GM18868 (cell line): Measurements from ENCODE around the gene HS3ST5.
A peak's percentile ranks its signal among the peaks of the same experiment; 100 is the strongest.
"Not testable (repeated sequence)": the region's sequence is repeated elsewhere in the genome, so short reads cannot be mapped to it uniquely, and the experiment has no call there.

Experiments
- ATAC-seq: cut with Tn5 transposase; IDR thresholded peaks from one replicate; pipeline ENCODE4 v1.9.1; 2021; ENCODE audit warnings: mild to moderate bottlenecking, moderate library complexity; ENCODE audit not compliant: unreplicated experiment

HS3ST5 gene

DNA sequence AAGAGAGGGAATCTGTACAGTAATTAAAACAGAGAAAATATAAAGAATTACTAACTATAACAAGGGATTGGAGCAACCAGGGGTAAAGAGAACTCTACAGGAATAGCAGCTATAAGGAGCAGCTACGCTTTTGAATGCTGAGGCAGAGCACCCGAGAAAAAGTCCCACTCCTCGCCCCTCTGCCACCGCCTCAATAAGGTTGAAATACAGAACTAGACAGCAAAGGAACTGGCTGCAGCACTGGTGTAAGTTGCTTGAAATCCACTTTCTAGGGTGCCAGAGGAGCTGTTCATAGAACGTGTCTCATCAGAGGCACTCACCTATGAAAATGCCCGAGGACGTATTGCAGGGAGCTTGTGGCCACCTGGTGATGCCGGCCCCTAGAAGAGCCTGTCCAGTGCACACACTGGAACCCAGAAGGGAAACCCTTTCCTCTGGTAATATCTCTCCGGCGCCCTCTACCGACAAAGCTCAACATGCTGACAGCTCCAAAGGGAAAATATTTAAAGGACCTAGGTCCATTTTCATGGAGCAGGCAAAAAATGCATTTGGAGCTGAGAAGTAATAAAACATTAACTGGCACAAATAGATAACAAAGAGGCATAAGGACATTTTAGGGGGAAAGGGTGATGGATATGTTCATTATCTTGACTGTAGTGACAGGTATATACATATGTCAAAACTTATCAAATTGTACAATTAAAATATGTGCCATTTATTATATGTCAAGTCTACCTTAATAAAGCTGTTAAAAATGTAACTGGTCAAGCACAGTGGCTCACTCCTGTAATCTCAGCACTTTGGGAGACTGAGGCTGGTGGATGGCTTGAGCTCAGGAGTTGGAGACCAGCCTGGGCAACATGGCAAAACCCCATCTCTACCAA lies 234.5 kb downstream of the HS3ST5 start:
- peak; percentile 87 for ATAC-seq

DNA sequence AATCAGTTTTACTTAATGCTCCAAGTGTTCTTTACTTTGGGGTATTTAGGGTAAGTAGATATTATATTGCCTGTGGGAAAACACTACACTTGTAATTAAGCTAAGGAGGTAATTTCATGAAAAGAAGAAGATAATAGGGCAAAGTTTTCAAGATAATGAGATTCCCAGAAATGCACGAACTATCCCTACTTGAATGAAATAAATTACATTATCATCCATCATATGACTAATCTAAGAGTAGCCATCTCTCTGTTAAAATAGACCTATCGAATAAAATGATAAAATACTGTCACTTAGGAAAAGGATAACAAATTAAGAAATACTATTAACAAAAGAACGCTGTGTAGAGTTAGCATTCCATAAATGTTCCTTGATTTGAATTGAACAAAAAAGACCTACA lies 236.8 kb downstream of the HS3ST5 start:
- ATAC-seq = no peak

DNA sequence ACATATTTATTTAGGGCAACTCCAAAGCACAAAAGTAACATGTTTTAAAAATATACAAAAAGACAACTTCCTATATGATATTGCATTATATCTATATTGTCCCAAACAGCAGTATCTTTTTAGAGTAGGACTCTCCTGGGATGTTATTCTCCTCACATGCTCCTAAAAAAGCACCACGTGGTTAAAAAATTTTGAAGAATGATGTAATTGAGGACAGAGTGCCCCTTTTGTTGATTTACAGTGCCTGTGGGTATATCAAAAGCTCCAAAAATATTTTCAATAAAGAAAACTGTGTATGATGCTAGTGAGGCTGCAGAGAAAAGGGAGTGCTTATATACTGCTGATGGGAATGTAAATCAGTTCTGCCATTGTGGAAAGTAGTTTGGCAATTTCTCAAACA lies 241.6 kb downstream of the HS3ST5 start:
- ATAC-seq = no peak

DNA sequence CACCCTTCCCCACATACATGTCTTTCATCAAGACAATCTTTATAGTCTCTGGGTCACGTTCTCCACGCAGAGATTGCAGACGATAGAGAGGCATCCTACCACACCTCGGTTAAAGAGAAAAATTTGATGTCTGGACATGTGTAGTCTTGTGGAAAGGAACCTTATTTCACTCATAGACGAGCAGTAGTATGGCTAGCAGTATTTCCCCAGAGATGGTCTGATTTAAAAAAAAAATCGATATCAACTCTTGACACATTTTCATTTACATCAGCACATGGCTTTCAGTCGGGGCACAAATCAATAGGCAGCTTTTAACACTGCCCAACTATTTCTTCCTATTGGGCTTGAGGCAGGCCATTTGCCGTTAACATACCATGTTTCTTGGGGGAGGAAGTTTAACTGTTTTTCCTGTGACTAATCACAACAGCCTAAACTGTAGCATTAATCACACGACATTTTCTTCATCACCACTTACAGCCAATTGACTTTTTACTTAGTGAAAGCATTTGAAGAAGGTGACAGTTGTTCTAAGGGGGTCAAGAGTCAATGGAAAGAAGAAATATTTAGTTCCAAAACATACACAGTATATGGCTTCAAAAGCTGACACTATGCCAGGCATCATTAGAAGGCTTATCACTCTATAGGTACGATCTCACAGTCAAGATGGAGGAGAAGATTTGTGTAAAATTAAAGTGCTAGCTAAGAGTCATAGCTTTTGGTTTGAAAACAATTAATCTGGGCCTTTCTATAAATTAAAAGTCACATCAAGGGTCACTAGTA lies 242.4 kb downstream of the HS3ST5 start:
- no peak for ATAC-seq

DNA sequence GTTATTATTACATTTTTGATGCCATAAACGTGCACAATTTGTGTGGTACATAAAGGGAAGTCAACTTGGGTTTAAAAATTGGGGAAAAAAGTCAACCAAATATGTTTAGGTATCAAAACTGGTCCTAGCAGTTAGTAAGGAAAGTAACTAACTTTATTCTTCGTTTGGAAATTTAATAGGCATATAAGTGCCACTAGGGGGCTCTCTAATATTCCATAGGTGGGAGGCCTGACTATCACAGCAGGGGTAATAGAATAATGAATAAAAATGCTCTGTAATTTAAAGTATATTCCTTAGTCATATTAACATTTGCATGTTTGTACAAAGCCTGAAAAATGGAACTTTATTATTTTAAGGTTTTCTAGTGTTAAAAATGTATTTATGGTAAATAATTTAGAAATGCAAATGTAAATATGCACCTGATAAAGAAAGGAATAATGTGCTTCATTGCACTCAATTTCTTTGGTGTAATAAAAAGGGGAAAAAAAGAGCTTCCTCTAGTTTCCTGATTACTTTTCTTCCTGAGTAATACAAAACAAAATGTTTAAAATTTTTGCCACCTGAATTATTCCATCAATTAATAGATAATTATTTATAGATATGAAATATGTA lies 246.2 kb downstream of the HS3ST5 start:
- ATAC-seq = peak; percentile 68

DNA sequence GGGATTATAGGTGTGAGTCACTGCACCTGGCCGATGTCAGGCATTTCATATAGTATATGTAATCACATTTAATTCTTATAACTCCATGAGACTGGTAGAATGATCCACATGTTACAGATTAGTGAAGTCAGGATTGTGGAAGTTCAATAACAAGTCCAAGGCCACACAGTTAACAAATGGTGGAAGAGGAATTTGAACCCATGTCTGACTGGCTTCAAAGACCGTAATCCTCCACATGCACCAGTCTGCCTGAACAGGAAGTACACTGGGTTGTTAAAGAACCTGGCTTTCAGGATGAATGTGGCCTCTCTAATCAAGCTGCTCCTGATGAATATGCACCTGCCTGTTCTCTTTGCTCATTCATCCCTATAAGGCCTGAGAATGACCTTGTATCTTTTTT lies 249.9 kb downstream of the HS3ST5 start:
- no peak for ATAC-seq

DNA sequence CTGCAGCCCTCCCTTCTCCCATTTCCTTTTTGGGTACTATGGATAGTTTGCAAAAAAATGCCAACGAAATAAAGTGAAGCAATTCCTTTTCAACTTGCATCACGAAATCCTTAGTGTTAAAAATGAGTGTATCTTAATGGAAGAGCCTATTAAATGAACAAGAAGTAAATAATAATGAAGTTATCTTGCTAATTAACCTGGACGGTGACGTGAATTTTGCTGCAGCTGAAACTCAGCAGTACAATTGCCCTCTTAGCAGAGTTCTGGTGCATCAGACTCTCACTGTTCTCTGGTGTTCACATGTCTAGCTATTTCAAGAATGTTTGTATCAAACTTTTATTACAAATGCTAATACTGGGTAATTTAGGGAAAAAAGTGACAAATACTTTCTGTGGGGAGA lies 252.2 kb downstream of the HS3ST5 start:
- ATAC-seq = no peak

DNA sequence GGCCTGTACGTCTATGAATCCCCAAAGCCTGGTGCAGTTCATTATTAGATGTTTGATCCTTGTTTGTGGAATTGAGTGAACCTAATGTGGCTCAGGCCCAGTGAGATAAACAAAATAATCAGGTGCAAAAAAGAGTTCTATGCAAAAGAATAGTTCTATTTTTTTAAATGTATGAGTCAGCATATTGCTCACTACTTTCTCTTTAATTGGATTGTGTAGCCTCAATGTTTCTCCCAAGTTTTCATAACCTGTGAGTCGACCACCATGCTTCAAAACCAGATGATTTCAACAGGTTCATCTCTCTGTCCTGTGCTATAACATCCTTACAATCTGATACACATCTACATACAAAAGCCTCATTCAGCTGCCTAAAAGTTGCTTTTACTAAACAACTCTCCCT lies 255.3 kb downstream of the HS3ST5 start:
- no peak for ATAC-seq

DNA sequence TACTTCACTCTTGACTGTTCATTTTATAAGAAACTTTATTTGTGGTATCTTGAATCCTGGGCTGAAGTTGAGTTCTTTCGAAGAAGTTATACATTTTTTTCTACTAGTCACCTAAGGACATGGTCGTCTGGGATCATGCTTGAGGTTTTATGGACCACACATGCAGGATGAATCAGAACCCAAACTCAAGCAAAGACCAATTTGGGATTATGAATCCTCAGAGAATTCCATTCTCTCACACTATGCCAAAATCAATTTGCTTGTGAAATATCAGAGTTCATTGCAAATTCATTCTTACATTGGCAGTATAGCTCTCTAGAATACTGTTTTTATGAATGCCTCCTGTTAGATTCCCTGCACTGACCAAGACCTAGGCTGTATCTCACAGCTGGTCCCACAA lies 257.6 kb downstream of the HS3ST5 start:
- ATAC-seq = no peak

DNA sequence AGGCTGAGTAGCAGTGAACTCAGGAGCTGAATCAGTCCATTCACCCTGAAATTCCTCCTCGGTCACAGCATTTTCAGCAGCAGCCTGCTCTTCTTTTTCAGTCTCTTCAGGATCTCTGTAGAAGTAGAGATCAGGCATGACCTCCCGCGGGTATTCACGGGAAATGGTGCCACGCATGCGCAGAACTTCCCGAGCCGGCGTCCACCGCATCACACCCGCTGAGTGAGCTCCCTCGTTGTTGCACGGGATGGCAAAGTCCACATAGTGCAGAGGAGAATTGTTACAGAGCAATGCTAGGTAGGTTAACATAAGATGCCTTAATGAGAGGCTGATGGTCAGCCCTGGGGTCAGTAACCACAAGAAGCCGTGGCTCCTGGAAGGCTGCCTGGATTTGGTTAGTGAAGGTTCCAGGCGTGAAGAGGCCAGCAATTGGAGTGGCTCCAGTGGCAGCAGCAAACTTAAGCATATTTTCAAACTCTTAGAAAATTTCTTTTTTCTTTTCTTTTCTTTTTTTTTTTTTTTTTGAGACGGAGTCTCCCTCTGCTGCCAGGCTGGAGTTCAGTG lies 258.4 kb downstream of the HS3ST5 start:
- ATAC-seq = no peak

DNA sequence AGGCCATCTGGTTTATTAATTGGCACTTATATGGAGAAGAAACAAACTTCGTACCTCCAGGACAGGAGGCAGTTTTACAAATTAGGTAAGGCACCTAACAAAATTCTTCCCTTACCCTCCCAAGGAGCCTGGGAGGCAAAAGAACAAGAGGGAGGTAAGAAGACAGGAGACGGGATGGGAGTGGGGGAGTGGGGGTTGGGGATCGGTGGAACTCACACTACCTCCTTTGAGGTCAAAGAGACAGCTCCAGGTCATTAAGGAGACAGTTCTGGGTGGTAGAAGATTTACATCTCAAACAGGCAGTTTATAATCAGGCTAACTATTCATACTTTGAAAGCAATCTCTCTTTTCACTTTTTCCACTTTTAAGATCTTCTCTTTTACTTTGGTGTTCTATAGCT lies 259.6 kb downstream of the HS3ST5 start:
- ATAC-seq = no peak

DNA sequence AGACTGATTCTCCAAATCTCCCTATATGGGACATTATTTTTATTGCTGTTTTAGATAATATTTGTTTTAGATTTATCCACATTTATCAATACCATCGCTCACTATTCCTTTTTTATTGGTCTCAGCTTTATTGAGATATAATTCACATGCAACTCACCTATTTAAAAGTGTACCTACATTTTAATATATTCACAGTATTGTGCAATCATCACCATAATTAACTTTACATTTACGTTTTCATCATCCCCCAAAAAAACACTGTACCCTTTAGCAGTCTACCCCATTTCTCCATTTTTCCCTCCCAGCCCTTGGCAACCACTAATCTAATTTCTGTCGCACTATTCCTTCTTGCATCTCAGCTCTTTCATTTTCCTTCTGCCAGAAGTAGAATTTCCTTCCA lies 261.1 kb downstream of the HS3ST5 start:
- ATAC-seq = no peak

DNA sequence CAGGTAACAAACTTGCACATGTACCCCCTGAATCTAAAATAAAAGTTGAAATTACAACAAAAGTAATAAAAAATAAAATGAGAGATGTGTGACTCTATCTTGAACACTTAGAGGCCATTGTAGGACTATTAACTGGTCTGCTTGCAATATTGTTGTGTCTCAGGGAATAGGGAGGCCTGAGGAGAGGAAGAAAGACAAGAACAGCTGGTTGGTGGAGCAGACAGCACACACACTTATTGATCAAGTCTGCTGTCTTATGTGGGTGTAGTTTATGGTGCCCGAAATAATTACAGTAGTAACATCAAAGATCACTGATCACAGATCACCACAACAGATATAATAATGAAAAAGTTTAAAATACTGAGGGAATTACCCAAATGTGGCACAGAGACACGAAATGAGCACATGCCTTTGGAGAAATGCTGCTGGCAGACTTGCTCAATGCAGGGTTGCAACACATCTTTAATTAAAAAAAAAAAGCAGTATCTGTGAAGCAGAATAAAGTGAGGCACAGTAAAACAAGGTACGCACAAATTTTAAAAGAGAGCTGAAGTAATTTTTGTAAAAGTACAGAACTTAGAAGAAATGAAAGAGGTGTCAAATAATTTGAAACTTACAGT lies 261.8 kb downstream of the HS3ST5 start:
- no peak for ATAC-seq

DNA sequence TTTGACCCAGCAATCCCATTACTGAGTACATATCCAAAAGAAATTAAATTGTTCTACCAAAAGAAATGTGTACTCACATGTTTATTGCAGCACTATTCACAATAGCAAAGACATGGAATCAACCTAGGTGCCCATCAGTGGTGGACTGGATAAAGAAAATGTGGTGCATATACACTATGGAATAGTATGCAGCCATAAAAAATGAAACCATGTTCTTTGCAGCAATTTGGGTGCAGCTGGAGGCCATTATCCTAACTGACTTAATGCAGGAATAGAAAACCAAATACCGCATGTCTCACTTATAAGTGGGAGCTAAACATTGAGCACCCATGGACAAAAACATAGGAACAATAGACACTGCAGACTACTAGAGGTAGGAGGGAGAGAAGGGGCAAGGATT lies 262.4 kb downstream of the HS3ST5 start:
- not testable (repeated sequence) for ATAC-seq

DNA sequence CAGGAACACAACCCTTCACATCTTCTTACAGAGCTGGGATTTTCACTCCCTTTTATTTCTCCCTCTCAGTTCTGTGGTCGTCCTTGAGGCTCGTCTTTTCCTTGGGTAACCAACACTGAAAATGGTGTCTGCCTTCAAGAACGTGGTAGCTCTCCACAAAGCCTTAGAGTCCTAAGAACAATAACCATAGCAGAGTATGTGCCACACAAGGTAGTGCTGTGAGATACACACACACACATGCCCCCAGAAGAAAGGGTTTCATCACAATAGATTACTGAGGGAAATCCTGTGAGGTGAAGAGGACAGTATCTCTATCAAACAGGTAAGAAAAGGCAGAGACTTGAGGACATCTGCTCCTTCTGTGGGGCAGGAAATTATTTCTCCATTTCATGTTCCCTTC lies 267.0 kb downstream of the HS3ST5 start:
- ATAC-seq = no peak

DNA sequence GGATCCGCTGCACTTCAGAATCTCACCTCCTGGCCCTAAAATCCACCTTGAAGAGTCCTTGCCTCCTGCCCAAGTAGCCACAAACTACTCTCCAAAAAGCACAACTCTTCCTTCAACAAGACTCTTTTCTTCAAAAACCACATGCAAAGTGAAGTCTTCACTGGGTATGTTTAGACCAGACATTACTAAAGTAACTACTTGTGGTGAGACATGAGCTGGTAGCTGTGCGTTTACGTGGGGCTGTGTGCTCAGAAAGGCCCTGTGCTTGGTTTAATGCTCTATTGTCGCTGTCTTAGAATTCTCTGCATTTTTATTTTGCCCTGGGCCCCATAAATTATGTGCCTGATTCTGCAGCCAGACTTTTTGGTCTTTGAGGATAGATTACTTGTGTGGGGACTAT lies 267.5 kb downstream of the HS3ST5 start:
- no peak for ATAC-seq

DNA sequence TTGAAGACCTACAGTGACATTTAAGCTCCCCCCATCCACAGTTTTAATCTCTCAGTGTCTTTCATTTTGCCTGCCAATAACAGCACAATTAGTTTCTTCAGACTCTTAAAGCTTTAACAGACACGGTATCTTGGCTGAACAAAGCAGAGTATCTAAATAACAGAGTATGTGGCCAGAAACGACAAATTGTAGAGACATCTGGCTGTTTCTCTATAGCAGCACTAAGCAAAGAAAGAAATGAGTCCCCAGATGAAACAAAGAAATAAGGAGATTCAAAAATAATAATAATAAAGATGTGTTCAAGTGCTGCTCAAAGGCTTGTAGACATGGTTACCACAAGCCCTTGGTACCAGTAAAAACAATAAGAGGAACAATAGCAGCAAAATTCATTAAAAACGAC lies 274.1 kb downstream of the HS3ST5 start:
- ATAC-seq = no peak

DNA sequence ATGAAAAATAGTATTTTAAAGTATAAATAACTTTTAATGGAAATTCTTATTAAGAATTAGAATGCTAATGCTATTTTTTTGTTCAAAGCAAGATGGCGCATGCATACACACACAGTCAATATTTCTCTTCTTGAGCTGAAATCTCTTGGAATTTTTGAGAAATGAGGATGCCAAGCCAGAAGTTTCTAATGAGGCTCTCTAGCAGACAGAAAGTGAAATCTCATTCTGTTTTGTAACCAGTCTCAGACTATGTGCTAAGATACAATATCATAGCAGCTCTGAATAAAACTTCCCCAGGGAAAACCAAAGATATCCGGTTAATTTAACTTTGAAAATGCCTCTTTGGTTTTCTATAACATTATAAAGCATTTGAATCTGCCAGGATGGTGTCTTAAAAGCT lies 274.7 kb downstream of the HS3ST5 start:
- ATAC-seq = no peak

DNA sequence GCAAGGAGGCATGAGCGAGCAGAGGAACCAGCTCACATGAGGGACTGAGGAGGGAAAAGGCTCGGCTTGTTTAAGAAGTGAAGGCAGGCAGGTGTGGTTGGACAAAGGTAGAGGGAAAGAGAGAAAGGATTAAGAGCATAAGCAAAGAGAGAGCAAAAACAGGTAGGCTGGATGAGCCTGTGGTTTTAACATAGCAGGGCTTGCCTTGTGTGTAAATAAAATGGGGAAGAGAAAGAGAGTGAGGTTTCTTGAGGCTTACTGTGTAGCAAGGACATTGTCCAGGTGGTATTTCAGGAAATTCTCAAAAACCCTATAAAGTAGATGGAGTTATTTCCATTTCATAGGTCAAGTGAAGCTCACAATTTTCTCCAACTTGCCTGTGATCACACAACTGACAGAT lies 278.0 kb downstream of the HS3ST5 start:
- ATAC-seq = peak; percentile 45

DNA sequence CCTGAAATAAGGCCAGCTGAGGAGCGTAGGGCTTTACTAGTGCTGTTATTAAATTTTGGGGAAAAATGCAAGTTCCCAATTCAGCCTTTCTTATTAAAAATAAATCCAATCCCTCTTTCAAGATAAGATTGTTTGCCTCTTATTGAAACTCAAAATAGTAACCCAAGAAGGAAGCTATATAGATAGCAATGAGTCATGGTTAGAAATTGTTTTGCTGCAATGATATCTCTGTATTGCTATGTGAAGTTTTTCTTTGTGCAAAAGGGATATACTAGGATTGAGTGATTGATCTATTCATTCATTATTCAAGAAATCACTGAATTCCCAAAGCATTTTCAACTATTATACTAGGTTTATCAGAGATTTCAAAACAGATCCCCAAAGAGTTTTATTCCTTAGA lies 278.9 kb downstream of the HS3ST5 start:
- ATAC-seq = no peak

DNA sequence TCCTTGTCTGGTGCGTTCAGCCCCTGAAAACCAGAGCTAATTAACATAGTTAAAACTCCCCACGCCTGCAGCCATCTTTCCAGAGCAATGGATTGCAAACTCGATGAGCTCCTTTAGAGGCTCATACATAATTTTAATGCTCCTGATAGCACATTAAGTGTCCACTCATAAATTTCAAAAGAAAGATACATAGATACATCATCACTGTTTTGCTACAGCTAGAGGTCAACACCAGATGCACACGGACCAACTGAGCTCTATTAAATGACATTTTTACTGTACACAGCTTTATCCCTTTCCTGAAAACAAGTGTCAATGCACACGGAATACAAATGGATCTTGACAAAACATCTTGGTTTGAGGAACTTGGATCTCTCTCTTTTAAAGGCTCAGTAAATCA lies 280.6 kb downstream of the HS3ST5 start:
- no peak for ATAC-seq
